ENCODE measurements around the gene KLK11. TPM values are rescaled to one million over a fixed set of nuclear protein-coding genes. Genes with fewer than 3 reads are reported as not detected.

Gene KLK11
- total and polyA plus RNA-seq, 10 of the 15 experiments (the other 5 are each of a cell fraction or from before 2014, with no cell fraction given) = not detected

DNA sequence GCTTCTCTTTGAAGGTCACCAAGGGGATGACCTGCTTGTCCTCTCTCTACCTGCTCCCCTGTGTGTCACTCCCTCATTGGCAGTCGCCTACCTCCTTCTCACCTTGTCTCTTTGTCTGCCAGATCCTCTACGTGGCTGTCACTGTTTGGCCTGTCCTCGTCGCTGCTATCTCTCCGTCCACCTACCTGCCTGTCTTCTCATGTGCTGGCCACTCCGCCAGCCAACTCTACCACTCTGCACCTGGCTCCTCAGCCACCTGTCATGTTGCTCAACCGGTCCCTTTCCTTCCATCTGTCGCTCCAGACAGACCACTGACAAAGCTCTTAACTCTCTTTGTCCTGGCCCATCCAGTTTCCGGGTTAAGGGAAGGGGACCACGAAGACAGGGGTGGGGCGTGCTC, 8.3 kb upstream of the KLK11 start, which contains the start of gene KLK12 (continued):
- TF ChIP-seq, protein P1, sequence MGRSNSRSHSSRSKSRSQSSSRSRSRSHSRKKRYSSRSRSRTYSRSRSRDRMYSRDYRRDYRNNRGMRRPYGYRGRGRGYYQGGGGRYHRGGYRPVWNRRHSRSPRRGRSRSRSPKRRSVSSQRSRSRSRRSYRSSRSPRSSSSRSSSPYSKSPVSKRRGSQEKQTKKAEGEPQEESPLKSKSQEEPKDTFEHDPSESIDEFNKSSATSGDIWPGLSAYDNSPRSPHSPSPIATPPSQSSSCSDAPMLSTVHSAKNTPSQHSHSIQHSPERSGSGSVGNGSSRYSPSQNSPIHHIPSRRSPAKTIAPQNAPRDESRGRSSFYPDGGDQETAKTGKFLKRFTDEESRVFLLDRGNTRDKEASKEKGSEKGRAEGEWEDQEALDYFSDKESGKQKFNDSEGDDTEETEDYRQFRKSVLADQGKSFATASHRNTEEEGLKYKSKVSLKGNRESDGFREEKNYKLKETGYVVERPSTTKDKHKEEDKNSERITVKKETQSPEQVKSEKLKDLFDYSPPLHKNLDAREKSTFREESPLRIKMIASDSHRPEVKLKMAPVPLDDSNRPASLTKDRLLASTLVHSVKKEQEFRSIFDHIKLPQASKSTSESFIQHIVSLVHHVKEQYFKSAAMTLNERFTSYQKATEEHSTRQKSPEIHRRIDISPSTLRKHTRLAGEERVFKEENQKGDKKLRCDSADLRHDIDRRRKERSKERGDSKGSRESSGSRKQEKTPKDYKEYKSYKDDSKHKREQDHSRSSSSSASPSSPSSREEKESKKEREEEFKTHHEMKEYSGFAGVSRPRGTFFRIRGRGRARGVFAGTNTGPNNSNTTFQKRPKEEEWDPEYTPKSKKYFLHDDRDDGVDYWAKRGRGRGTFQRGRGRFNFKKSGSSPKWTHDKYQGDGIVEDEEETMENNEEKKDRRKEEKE (IDR thresholded peaks at IDR 0.05) = no peak
- TF ChIP-seq, protein P2, sequence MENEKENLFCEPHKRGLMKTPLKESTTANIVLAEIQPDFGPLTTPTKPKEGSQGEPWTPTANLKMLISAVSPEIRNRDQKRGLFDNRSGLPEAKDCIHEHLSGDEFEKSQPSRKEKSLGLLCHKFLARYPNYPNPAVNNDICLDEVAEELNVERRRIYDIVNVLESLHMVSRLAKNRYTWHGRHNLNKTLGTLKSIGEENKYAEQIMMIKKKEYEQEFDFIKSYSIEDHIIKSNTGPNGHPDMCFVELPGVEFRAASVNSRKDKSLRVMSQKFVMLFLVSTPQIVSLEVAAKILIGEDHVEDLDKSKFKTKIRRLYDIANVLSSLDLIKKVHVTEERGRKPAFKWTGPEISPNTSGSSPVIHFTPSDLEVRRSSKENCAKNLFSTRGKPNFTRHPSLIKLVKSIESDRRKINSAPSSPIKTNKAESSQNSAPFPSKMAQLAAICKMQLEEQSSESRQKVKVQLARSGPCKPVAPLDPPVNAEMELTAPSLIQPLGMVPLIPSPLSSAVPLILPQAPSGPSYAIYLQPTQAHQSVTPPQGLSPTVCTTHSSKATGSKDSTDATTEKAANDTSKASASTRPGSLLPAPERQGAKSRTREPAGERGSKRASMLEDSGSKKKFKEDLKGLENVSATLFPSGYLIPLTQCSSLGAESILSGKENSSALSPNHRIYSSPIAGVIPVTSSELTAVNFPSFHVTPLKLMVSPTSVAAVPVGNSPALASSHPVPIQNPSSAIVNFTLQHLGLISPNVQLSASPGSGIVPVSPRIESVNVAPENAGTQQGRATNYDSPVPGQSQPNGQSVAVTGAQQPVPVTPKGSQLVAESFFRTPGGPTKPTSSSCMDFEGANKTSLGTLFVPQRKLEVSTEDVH (IDR thresholded peaks at IDR 0.05; ENCODE audit: low read depth, partially characterized antibody) = no peak
- TF ChIP-seq NR2C2 (IDR thresholded peaks at IDR 0.05; ENCODE audit: borderline replicate concordance, control insufficient read depth, insufficient read length, low read depth) (no peak), MXI1 (IDR thresholded peaks at IDR 0.05; ENCODE audit: low read depth, low read length) (no peak)
- TF ChIP-seq, protein P3, sequence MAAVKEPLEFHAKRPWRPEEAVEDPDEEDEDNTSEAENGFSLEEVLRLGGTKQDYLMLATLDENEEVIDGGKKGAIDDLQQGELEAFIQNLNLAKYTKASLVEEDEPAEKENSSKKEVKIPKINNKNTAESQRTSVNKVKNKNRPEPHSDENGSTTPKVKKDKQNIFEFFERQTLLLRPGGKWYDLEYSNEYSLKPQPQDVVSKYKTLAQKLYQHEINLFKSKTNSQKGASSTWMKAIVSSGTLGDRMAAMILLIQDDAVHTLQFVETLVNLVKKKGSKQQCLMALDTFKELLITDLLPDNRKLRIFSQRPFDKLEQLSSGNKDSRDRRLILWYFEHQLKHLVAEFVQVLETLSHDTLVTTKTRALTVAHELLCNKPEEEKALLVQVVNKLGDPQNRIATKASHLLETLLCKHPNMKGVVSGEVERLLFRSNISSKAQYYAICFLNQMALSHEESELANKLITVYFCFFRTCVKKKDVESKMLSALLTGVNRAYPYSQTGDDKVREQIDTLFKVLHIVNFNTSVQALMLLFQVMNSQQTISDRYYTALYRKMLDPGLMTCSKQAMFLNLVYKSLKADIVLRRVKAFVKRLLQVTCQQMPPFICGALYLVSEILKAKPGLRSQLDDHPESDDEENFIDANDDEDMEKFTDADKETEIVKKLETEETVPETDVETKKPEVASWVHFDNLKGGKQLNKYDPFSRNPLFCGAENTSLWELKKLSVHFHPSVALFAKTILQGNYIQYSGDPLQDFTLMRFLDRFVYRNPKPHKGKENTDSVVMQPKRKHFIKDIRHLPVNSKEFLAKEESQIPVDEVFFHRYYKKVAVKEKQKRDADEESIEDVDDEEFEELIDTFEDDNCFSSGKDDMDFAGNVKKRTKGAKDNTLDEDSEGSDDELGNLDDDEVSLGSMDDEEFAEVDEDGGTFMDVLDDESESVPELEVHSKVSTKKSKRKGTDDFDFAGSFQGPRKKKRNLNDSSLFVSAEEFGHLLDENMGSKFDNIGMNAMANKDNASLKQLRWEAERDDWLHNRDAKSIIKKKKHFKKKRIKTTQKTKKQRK (IDR thresholded peaks at IDR 0.05; ENCODE audit: low read depth, low read length) = no peak
